Lower lobe of right lung (tissue), 2 donors: ENCODE measurements around the gene AANAT. TPM values are rescaled to one million over a fixed set of nuclear protein-coding genes. Genes with fewer than 3 reads are reported as not detected.

ENCODE experiments used
- ATAC-seq, 2 donors: fragments of 200-7000 bp; cut with Tn5 transposase; one replicate each; pipeline ENCODE4 v1.9.1; 2020 to 2022; ENCODE audit warnings: mild to moderate bottlenecking in 2 of 2, moderate library complexity in 2 of 2
- DNase-seq: peaks from one replicate; pipeline ENCODE4 v3.0.0-alpha.2; 2020
- H3K27ac ChIP-seq: fragments of 200-600 bp; one replicate; pipeline ENCODE4 v1.8.0; 2022
- H3K27me3 ChIP-seq: fragments of 200-600 bp; one replicate; pipeline ENCODE4 v1.8.0; 2022; ENCODE audit warnings: low read depth
- H3K36me3 ChIP-seq: fragments of 200-600 bp; one replicate; pipeline ENCODE4 v1.8.0; 2022; ENCODE audit warnings: mild to moderate bottlenecking
- H3K4me1 ChIP-seq: fragments of 200-600 bp; one replicate; pipeline ENCODE4 v1.8.0; 2022
- H3K4me3 ChIP-seq: fragments of 200-600 bp; one replicate; pipeline ENCODE4 v1.8.0; 2022; ENCODE audit warnings: mild to moderate bottlenecking
- H3K9me3 ChIP-seq: fragments of 200-600 bp; one replicate; pipeline ENCODE4 v1.8.0; 2022
- CTCF ChIP-seq: fragments of 200-600 bp; IDR thresholded peaks from one replicate; pipeline ENCODE4 v1.8.0; 2022; ENCODE audit warnings: antibody characterized with exemption, mild to moderate bottlenecking
- intact Hi-C: fragments of 100-400 bp; cut with DNase I; formaldehyde crosslinking; loops from one replicate; pipeline ENCODE4 v1.11.0; 2022
- total RNA-seq: library from RNA; stranded (reverse); fragmentation: NEBNext Ultra II Directional; extraction: Animal tissue kit (Norgen Biotek cat#: 25700); gene quantifications from one replicate; pipeline ENCODE4 v1.2.1, GENCODE V29; 2021
- donor health status: DM: no; HTN: yes; CAD: no; lungs with severe emphysema.

The AANAT gene
- total RNA-seq, 1 donor from 2014 or later = not detected

GRCh38 chr17:76442341-76443338 is 24.8 kb upstream of the AANAT start:
- Histone ChIP-seq H3K9me3 (no peaks in the 10 kb centered on the region), H3K36me3 (no peaks in the 10 kb centered on the region), H3K27ac (no peak overlapping the region), H3K27me3 (no peaks in the 10 kb centered on the region), H3K4me3 (no peak overlapping the region), H3K4me1 (peaks cover 15% of the 10 kb centered on the region)
- intact Hi-C loops = no loop called here
- DNase-seq (no peak), ATAC-seq (no peak)
- TF ChIP-seq CTCF = no peak

GRCh38 chr17:76444518-76445311 is 22.7 kb upstream of the AANAT start:
- ATAC-seq (no peak), DNase-seq (no peak)
- H3K27ac ChIP-seq = no peak overlapping the region
- no peak for TF ChIP-seq CTCF
- no peaks in the 10 kb centered on the region for H3K27me3 ChIP-seq
- peaks cover 15% of the 10 kb centered on the region for H3K4me1 ChIP-seq
- no peak overlapping the region for H3K4me3 ChIP-seq
- intact Hi-C loops = no loop called here
- H3K9me3 ChIP-seq = no peaks in the 10 kb centered on the region
- H3K36me3 ChIP-seq = no peaks in the 10 kb centered on the region

- no peak for TF ChIP-seq CTCF
- no peak for DNase-seq
- H3K36me3 ChIP-seq = no peaks in the 10 kb centered on the region
- H3K27me3 ChIP-seq = no peaks in the 10 kb centered on the region
- H3K27ac ChIP-seq = no peak overlapping the region
- no peak for ATAC-seq
- H3K9me3 ChIP-seq = no peaks in the 10 kb centered on the region
- no peak overlapping the region for H3K4me3 ChIP-seq
- intact Hi-C loops = no loop called here
- H3K4me1 ChIP-seq = peaks cover 15% of the 10 kb centered on the region
Observed at GRCh38 chr17:76445697-76446448, 21.5 kb upstream of the AANAT start.

GRCh38 chr17:76446449-76447231 is 20.8 kb upstream of the AANAT start:
- H3K36me3 ChIP-seq = no peaks in the 10 kb centered on the region
- DNase-seq (no peak), ATAC-seq (peak; percentile 84 to 86)
- no peak for TF ChIP-seq CTCF
- H3K4me3 ChIP-seq = no peak overlapping the region
- H3K4me1 ChIP-seq = peaks cover 17% of the 10 kb centered on the region
- intact Hi-C loops = no loop called here
- no peak overlapping the region for H3K27ac ChIP-seq
- H3K9me3 ChIP-seq = no peaks in the 10 kb centered on the region
- H3K27me3 ChIP-seq = no peaks in the 10 kb centered on the region
